ENCODE data around the gene SLC12A7.
A peak's percentile ranks its signal among the peaks of the same experiment; 100 is the strongest.

The SLC12A7 gene

GRCh38 chr5:1007221-1007680 lies 104.6 kb downstream of the SLC12A7 start:
- H4K20me1 ChIP-seq (ENCODE audit: insufficient read depth, low read length, poor library complexity, severe bottlenecking), result peaks cover 21% of the 10 kb centered on the region
- H3K9ac ChIP-seq (ENCODE audit: low read depth, low read length, poor library complexity, severe bottlenecking), result no peak overlapping the region
- no peak for TF ChIP-seq EZH2phosphoT487 (IDR thresholded peaks at IDR 0.05; ENCODE audit: borderline replicate concordance)
- peak; percentile 33 for TF ChIP-seq CTCF (conservative IDR thresholded peaks at IDR 0.05; ENCODE audit: low read length)
- no peak overlapping the region for H3K4me3 ChIP-seq (ENCODE audit: low read length, poor library complexity, severe bottlenecking)
- no peak overlapping the region for H2AFZ ChIP-seq (ENCODE audit: low read length)
- peaks cover 33% of the 10 kb centered on the region for H3K79me2 ChIP-seq (ENCODE audit: insufficient read depth, low read length)
- no peaks in the 10 kb centered on the region for H3K36me3 ChIP-seq (ENCODE audit: insufficient read depth, low read length)
- no peaks in the 10 kb centered on the region for H3K9me3 ChIP-seq (ENCODE audit: insufficient read depth, low read depth, low read length)
- no peaks in the 10 kb centered on the region for H3K9me2 ChIP-seq (replicated peaks; ENCODE audit: low read depth, low read length)
- H3K27me3 ChIP-seq (ENCODE audit: insufficient read depth, low read length, poor library complexity, severe bottlenecking), result no peaks in the 10 kb centered on the region
- H3K4me1 ChIP-seq (ENCODE audit: insufficient read depth, low read length, poor library complexity, severe bottlenecking), result peaks cover 58% of the 10 kb centered on the region
- H3K4me2 ChIP-seq (ENCODE audit: low read depth, low read length, poor library complexity, severe bottlenecking), result no peak overlapping the region
- 0 out of 2 replicates have a peak, but pooled peaks cover 3% of the 10 kb centered on the region for H3F3A ChIP-seq (ENCODE audit: low read depth)

GRCh38 chr5:1006656-1007071 lies 105.2 kb downstream of the SLC12A7 start:
- H3K4me2 ChIP-seq (ENCODE audit: low read depth, low read length, poor library complexity, severe bottlenecking), result no peak overlapping the region
- H3K9ac ChIP-seq (ENCODE audit: low read depth, low read length, poor library complexity, severe bottlenecking), result no peak overlapping the region
- peaks cover 58% of the 10 kb centered on the region for H3K4me1 ChIP-seq (ENCODE audit: insufficient read depth, low read length, poor library complexity, severe bottlenecking)
- no peaks in the 10 kb centered on the region for H3K27me3 ChIP-seq (ENCODE audit: insufficient read depth, low read length, poor library complexity, severe bottlenecking)
- H3K79me2 ChIP-seq (ENCODE audit: insufficient read depth, low read length), result peaks cover 27% of the 10 kb centered on the region
- no peaks in the 10 kb centered on the region for H3K36me3 ChIP-seq (ENCODE audit: insufficient read depth, low read length)
- no peak overlapping the region for H2AFZ ChIP-seq (ENCODE audit: low read length)
- H4K20me1 ChIP-seq (ENCODE audit: insufficient read depth, low read length, poor library complexity, severe bottlenecking), result peaks cover 17% of the 10 kb centered on the region
- H3K9me2 ChIP-seq (replicated peaks; ENCODE audit: low read depth, low read length), result no peaks in the 10 kb centered on the region
- H3K4me3 ChIP-seq (ENCODE audit: low read length, poor library complexity, severe bottlenecking), result no peak overlapping the region
- TF ChIP-seq EZH2phosphoT487 (IDR thresholded peaks at IDR 0.05; ENCODE audit: borderline replicate concordance) (no peak), CTCF (conservative IDR thresholded peaks at IDR 0.05; ENCODE audit: low read length) (no peak)
- 0 out of 2 replicates have a peak, but pooled peaks cover 3% of the 10 kb centered on the region for H3F3A ChIP-seq (ENCODE audit: low read depth)
- no peaks in the 10 kb centered on the region for H3K9me3 ChIP-seq (ENCODE audit: insufficient read depth, low read depth, low read length)

DNA sequence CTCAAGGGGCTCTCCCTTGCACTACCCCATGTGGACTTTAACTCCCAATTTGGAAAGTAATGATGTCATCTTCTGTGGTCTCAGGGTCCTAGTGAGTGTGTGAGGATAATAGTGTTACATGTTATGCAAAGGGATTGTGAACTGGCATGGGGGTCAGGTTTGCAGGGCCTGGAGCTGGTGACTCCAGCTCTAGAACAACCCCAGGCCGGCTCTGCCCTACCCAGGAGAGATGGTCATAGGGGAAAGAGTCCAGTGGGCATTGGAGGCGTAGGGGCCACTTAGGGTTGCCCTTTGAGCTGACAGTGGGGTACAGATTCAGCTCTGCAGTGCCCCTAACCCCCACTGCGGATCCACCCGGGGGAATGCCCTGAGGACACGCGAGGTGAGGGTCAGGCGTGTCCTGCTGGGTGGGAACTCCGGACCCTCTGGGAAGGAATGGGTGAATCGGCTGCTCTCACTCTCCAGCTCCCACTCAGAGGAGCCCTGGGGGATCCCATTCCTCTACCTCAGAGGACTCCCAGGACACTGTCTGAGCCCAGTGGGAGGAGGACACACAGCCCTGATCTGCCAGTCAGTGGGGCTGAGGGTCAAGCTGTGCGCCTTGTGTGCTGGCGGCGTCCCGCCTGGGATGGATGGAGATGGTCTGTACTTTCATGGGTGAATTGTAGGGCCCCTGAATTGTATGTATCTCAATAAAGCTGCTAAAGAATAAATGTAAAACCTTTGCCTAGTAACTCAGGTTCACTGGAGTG lies 105.8 kb downstream of the SLC12A7 start:
- Histone ChIP-seq H3K4me2 (ENCODE audit: low read depth, low read length, poor library complexity, severe bottlenecking) (no peak overlapping the region), H3K79me2 (ENCODE audit: insufficient read depth, low read length) (peaks cover 21% of the 10 kb centered on the region; the same call in 1 of the 2 replicates), H3K27me3 (ENCODE audit: insufficient read depth, low read length, poor library complexity, severe bottlenecking) (no peaks in the 10 kb centered on the region), H2AFZ (ENCODE audit: low read length) (no peak overlapping the region), H3F3A (ENCODE audit: low read depth) (0 out of 2 replicates have a peak, but pooled peaks cover 3% of the 10 kb centered on the region), H3K4me3 (ENCODE audit: low read length, poor library complexity, severe bottlenecking) (no peak overlapping the region), H3K36me3 (ENCODE audit: insufficient read depth, low read length) (no peaks in the 10 kb centered on the region), H3K9me3 (ENCODE audit: insufficient read depth, low read depth, low read length) (no peaks in the 10 kb centered on the region), H4K20me1 (ENCODE audit: insufficient read depth, low read length, poor library complexity, severe bottlenecking) (peaks cover 12% of the 10 kb centered on the region), H3K9me2 (replicated peaks; ENCODE audit: low read depth, low read length) (no peaks in the 10 kb centered on the region), H3K4me1 (ENCODE audit: insufficient read depth, low read length, poor library complexity, severe bottlenecking) (peaks cover 55% of the 10 kb centered on the region), H3K9ac (ENCODE audit: low read depth, low read length, poor library complexity, severe bottlenecking) (no peak overlapping the region)
- TF ChIP-seq CTCF (conservative IDR thresholded peaks at IDR 0.05; ENCODE audit: low read length), result no peak

Measured in Loucy (cell line).